ENCODE measurements around the gene MAD1L1. TPM values are rescaled to one million over a fixed set of nuclear protein-coding genes. Genes with fewer than 3 reads are reported as not detected.

MAD1L1 gene
- polyA plus RNA-seq, 4 donors = 22.6 to 26.9 (median 24.6) TPM

DNA sequence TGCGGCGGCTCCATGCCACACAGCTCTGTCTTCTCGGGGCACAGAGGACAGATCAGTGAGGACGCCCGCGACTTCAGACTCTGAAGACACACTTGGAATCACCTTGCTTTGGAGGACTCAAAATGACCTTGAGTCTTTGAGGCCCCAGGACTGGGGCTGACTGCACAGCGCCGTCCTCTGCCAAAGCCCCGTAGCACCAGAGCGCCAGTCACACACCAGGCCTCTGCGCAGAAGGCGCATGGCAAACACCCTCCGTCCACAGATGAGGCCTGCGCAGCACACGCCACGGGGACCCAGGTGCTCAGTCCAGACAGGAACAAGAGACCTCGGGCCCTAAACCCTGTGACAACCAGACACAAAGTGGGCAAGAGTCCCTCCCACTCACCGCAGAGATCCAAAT, 134.7 kb downstream of the MAD1L1 start:
- DNase-seq (ENCODE audit: low read depth in 4 of 4, low spot score in 3 of 4) = no peak

DNA sequence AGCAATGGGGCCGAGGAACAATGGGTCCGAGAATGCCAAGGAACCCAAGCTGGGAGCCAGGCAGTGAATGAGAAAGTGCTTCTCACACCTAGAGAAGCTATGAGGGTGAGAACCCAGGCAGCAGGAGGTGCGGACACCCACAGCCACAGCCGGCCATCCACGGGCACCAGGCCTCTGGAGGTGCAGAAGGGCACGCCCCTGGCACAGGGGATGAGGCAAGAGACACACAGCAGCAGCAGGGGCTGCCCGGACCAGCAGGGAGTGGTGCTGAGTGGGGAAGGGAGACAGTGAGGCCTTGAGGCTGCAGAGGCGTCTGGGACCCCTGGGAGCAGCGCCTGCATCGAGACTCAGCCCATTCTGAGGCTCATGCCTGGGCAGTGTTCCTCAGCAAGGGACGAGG, 135.3 kb downstream of the MAD1L1 start:
- DNase-seq (ENCODE audit: low read depth in 4 of 4, low spot score in 3 of 4) = no peak

DNA sequence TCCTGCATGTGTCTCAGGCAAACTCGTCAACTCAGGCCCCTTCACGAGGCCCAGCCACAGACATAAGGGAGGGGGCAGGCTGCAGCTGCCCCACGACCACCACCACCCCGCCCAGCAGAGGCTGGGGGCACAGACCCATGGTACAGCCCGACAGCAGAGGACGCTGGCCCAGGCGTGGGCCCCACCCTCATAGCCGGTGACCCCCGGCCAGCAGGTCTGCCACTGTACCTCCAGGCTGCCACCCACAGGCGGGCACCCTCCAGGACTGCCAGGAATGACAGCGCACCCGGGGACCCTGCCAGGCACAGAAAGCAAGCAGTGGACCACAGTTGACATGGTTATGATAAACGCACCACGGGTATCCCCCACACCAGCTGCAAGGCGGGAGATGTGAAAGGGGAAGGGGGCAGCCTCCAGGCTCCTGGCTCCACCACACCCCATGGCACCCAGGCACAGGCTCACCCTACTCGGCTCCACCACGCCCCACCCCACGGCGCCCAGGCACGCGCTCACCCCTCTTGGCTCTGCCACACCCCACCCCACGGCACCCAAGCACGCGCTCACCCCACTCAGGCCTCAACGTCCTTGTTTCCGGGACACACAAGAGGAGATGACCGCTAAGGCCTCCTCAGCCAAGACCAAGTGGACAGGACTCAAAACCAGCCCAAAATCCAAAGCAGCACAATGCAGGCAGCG, 135.9 kb downstream of the MAD1L1 start:
- DNase-seq (ENCODE audit: low read depth in 4 of 4, low spot score in 3 of 4) = no peak

DNA sequence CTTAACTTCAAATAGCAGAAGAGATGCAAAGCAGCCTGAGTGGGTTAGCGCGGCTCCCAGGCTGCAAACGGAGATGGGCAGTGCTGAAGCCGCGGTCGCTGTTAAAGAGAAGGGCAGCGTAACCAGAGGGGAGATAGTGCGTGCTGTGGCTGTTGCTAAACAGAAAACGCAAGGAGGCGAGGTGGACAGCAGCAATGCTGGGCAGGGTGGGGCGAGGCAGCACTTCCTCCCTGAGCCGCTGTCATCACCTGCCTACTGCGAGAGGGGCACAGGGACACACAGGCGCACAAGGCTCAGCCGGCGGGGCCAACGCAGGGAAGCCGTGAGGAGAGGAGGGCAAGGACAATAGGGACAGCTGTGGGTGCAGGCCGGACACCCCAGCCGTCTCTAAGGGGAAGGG, 137.3 kb downstream of the MAD1L1 start:
- DNase-seq (ENCODE audit: low read depth in 4 of 4, low spot score in 3 of 4) = no peak

DNA sequence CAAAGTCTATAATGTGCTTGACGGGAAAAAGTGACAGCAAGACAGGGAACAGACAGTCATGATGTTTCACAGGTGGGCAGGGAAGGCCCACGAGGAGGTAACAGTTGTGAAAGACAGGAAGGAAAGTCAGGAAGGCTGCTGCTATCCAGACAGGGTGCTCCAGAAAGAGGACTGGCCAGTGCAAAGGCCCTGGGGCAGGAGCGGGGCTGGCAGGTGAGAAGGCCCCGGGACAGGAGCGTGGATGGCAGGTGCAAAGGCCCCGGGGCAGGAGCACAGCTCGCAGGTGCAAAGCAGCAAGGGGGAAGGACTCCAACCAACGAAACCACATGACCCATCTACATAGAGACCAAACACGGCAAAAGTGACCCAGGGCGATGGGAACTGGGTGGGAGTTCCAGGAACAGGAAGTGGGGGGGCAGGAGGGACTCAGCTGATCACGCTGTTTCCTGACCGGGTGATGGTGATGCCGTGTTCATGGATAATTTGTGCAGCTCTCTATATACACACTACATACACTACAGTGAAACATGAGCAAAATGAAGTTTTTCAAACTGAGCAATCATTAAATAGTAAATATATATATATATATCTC, 138.2 kb downstream of the MAD1L1 start:
- DNase-seq (ENCODE audit: low read depth in 4 of 4, low spot score in 3 of 4) = no peak

DNA sequence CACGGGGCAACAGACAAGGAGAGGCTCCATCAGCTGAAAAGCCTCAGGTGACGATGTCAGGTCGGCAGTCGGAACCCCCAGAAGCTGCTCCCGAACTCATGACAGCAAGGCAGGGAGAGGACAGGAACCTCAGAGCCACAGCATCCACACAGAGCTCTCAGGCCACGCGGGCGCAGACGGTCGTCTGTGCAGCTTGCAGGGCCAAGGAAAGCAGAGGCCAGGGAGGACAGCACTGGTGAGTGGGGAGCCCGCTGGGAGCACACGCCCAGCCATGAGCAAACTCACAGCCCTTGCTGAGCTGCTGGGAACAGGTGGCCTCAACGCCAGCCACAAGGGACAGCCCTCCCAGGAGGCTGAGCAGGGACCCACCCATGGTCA, 138.9 kb downstream of the MAD1L1 start:
- no peak for DNase-seq (ENCODE audit: low read depth in 4 of 4, low spot score in 3 of 4)

DNA sequence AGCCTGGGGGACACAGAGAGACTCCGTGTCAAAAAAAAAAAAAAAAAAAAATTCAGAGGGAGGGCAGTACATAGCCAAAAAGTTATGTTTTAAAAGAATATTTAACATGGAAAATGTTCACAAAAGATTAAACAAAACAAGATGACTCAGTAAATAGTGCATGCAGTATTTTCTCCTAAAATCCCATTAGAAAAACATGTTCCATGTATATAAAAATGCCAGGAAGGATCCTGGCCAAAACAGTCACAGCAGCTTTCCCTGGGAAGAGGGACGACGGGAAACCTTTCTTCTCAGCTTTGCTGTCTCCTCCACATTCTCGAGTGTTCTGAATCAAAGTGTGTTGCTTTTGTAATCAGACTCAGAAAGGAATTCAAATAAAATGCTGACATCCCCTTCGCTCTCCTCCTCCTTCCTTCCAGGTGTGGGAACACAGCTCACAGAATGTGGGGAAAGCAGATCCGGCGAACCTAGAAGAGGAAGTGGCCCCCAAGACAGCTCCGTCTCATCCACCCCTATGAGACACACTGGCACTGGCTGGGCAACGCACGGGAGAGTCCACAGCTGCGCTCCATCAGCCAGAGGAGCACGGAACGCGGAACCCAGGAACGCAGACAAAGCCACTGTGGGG, 139.4 kb downstream of the MAD1L1 start:
- no peak for DNase-seq (ENCODE audit: low read depth in 4 of 4, low spot score in 3 of 4)

DNA sequence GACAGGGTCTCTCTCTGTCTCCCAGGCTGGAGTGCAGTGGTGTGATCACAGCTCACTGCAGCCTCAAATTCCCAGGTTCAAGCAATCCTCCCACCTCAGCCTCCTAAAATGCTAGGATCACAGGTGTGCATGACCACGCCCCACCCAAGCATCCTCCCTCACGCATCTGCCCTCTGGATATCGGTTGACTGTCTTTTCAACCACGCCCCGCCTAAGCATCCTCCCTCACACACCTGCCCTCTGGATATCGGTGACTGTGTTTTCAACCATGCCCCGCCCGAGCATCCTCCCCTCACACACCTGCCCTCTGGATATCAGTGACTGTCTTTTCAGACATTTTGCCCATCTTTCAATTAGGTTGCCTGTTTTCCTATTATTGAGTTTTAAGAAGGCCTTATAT, 140.5 kb downstream of the MAD1L1 start:
- no peak for DNase-seq (ENCODE audit: low read depth in 4 of 4, low spot score in 3 of 4)

DNA sequence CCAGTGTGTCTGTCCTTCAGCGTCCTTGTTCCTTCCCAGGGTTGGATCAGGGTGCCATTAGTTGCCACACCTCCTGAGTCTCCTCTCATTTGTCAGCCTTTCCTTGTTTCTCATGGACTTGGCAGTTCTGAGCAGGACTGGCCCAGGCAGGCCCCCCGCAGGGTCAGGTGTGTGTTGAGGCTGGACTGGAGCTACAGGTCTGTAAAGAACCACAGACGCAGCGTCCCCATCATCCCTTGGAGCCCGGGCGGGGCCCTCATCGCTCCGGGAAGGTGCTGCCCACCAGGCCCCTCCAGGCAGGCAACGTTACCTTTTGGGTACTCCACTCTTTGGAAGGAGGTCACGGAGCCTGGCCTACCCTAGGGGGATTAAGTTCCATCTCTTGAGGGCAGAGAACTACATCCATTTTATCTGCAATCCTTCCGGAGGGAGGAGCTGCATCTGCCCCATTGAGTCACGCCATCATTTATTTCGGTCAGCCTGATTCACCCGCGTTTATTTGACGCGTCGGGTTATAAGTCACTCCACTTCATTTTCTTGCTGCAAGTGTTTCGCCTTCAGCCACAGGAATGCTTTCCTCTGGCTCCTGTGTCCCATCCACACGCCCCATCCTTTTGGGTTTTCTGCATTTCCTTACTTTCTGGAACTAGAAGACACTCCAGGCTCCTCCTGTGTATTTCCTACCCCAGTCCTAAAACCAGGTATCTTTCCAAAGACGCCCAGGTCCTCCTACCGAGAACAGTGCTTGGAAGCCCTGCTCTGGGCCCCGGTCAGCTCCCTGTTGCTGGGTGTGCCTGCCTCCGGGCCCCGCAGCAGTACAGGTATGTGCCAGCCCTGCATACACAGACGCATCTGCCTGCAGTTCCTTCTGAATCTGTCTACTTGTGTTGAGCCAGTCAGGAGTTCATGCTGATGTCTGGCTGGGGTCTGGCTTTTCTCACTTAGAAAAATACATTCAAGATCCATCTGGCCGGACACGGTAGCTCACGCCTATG, 141.9 kb downstream of the MAD1L1 start:
- no peak for DNase-seq (ENCODE audit: low read depth in 4 of 4, low spot score in 3 of 4)

DNA sequence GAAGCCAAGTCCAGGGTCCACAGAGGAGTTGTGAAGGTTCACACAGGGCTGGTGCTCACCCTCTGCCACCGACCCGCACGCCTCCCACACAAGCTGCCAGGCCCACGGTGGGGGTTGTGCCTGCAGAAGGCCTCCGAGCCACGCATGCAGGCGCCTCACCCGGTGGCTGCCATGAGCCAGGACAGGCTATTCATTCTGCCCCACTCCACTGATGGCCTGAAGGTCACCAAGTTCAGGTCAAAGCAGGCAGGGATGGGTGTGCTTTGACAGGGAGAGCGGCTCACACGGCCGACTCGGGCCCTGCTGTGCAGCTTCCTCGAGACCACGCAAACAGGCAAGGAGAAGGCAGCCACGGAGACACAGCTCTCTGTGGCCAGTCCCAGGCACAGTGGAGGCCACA, 143.9 kb downstream of the MAD1L1 start:
- DNase-seq (ENCODE audit: low read depth in 4 of 4, low spot score in 3 of 4) = no peak

DNA sequence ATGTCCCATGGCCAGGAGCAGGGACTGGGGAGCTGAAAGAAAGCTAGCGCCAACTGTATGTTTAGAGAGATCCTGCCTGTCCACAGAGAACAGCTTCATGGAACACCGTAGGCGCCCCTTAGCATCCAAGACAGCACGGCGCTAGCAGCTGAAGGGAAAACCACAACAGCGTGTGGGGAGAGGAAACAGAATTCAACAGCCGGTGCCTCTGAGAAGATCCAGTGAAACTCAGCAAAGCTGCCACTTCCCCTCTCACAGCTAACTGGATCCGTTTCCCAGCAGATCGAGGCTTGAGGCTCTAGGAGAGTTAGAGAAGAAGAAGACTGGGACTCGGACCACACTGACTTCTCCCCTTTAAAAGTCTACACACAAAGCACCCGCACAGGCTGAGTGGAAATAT, 145.0 kb downstream of the MAD1L1 start:
- no peak for DNase-seq (ENCODE audit: low read depth in 4 of 4, low spot score in 3 of 4)

DNA sequence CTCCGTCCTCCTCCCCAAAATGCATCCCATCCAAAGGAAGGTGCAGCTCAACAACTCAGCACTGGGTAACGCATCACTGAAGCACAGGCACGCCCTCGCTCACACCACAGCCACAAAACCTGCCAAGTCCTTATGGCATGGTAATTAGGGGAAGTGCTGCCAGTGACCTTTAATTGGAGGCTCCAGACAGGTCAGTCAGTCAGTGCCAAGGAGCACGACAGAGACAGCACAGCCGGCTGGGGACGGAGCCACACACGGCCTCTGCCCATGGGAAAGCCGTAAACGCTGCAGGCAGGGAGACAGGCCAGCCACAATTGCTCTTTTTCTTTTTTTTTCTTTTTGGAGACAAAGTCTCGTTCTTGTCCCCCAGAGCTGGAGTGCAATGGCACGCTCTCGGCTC, 146.5 kb downstream of the MAD1L1 start:
- DNase-seq (ENCODE audit: low read depth in 4 of 4, low spot score in 3 of 4) = no peak

DNA sequence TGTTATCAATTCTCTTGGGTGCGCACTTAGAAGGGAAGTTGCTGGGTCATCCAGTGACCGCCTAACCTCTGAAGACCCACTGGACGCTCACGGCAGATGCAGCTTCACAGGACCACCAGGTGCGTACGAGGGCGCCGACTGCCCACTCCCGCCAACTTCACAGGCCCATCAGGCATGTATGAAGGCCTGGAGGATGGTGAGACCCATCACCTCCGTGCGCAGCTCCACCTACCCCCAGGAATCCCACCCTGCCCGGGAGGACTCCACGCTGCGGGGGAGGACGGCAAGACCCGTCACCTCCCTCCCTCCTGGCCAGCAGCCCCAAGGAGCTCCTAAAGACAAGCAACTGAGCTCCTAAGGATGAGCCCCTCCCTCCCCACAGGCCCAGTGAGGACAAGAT, 146.9 kb downstream of the MAD1L1 start:
- DNase-seq (ENCODE audit: low read depth in 4 of 4, low spot score in 3 of 4) = no peak

DNA sequence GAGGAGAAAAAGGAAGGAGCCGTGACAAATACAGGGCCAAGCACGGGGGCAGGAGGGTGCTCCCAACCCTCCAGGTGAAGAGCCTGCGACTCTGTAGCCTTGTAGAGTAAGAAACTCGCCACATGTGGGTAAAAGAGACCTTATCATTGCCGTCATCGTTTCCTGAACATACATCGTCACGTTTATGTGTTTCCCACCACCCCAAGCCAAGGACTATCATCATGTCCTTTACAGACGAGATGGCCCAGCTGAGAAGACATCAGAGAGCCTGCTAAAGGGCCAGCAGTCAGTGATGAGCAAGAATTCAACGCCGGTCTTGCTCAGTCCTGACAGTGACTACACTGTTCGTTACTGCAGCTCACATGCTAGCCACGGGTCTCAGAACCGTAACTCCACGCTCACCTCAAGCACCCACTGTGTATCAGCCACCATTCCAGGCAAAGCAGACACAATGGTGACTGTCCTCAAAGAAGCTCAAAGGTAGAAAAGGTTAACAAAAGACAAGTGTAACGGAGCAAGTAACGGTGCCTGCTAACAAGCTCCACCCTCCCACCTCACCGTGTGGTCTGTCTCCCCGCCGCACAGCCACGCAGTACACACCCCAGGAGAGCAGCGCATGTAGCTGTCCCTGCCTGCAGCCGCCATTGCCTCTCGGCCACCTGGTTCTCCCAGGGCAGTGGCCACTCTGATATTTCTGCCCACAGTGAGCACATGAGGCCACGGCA, 147.8 kb downstream of the MAD1L1 start:
- DNase-seq (ENCODE audit: low read depth in 4 of 4, low spot score in 3 of 4) = no peak

DNA sequence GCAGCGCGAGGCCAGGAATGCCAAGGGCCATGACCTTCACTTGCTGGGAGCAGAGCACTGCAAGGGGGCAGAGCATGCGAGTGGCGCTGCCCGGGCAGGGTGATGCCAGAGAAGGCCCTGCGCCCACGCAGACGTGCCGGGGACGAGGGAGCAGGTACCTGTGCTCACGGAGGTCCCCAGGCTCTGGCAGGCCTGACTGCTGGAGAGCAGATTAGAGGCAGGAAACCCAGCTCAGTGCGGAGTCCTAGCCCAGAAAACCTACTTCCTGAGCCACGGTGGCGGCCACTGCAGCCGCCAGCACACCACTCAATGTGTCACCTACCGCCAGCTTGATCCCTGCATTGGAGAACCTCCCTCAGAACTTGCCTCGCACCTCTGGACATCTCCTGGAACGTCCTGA, 148.4 kb downstream of the MAD1L1 start:
- no peak for DNase-seq (ENCODE audit: low read depth in 4 of 4, low spot score in 3 of 4)

DNA sequence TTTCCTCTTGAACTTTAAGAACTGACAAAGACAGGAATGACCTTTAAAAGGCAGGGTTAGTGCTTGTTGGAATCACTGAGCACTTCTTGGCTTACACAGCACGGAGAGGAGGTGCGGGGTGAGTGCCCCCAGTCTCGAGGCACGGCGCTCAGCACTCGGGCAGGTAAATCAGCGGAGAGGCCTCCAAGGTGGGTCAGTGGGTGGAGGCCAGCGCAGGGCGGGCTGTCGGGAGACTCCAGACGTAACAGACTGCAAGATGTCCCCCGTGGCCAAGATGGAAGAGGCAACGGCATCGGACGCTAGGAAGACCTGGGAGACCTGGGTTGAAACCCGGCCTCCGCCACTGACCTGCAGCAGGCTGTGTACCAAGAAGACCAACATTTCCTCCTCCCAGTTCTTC, 149.4 kb downstream of the MAD1L1 start:
- DNase-seq (ENCODE audit: low read depth in 4 of 4, low spot score in 3 of 4) = no peak

DNA sequence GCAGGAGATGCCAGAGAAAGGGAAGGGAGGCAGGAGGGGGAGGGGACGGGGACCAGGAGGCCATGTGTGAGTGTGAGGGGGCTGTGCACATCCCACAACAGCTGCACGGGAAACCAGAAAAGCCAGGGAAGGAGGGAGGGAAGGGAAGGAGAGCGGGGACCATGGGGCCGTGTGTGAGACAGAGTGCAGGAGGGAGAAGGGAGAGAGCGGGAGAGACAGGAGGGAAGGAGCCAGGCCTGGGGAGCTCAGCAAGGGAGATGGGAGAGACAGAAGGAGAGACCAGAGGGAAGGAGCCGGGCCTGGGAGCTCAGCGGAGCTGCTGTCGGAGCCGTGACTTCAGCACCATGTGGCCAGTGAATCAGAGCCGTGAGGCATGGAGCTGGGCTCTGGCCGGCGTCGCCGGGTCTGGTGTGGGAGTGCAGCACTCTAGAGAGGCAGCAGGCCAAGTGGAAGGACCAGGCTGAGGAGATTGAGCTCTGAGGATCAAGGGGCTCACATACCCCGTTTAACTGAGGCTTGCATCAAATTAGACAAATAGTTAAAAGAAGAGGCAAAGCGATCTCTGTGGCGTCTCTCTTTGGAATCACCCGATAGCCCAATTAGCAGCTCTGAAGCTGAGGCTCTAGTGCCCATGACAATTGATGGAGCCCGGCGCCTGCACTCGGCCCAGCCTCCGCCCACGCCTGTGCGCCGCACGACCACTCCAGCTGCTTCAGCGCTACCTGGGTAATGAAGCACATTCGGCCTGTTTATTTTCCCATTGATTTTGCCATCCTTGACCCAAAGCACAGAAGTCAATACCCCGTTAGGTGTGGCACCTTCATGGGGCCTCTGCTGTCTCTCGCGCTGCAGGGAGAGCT, 150.4 kb downstream of the MAD1L1 start:
- DNase-seq (ENCODE audit: low read depth in 4 of 4, low spot score in 3 of 4) = peak in 1 of 4 donors; percentile 40

DNA sequence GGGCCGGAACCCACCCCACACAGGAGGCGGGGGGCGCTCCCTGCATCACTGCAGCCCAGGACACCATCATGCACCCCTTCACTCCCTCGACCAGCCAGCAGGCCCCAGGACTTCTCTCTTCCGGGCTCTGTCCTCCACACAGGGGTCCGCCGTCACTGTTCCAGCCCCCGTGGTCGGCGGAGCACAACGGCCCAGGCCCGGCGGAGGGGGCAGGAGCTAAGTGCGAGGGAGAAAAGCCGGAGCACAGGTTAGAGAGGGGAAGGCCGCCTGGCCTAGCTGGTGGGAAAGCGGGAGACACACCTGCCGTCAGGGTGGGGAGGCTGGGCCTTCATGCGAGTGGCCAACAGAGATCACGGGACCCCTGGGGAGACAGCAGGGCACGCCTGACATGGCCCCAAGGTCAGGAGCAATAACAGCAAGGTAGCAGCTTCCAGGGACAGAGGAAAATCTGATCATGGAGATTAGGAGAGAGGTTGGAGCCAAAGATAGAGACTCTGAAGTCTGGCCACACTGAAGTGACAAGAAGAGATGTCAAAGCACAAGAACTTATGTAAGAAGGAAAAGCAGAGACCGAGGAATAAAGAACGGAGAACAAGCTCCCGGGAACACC, 151.1 kb downstream of the MAD1L1 start:
- no peak for DNase-seq (ENCODE audit: low read depth in 4 of 4, low spot score in 3 of 4)

DNA sequence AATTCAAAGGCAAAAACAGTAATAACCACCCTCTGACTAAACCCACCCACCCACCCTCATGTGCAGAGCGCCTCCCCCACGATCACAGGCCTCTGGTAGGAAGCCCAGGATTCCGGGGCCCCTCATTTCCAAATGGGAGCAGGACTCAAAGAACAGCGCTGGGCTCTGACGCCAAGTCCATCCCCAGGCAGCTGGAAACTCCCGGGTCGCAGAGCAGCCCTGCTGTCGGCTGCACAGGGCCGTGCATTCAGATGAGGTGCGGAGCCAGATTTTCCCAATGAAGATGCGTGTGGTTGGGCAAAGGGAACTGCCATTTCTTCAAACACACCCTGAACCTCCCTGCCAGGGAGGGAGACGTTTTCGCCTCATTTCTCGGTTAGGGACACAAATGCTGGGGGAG, 152.3 kb downstream of the MAD1L1 start:
- DNase-seq (ENCODE audit: low read depth in 4 of 4, low spot score in 3 of 4) = no peak
